Measurements from ENCODE around the gene PLEKHM2. TPM values are rescaled to one million over a fixed set of nuclear protein-coding genes. Genes with fewer than 3 reads are reported as not detected.

The PLEKHM2 gene
- polyA plus RNA-seq, 1 experiment: 24.4 TPM

DNA sequence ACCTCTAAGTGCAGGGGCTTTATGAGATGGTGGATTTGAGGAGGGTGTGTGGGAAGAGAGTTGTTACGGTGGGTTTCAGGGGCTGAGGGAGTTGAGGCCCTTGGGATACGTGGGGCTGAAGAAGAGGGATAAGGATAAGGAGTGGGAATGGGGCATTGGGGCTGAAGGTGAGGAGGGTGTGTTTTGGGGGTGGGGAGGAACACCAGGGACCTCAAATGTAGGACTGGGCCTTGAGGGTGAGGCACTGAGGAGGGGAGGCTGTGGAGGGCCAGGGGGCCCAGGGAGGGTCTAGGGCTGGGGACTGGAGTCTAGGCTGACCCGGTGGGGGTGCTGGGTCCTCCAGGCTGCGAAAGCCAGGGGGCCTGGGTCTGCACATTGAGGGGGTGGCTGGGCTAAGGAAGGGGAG is 1.2 kb upstream of the PLEKHM2 start:
- Histone ChIP-seq H3K9me3 (ENCODE audit: control insufficient read depth, insufficient read depth, low read length) (no peaks in the 10 kb centered on the region; the same call in 1 of the 2 replicates), H3K27me3 (ENCODE audit: control insufficient read depth, insufficient read depth, low read length) (no peaks in the 10 kb centered on the region), H3K27ac (ENCODE audit: low read depth, low read length) (no peak overlapping the region), H3K4me3 (ENCODE audit: low read depth, low read length) (no peak overlapping the region)
- TF ChIP-seq, protein P1, sequence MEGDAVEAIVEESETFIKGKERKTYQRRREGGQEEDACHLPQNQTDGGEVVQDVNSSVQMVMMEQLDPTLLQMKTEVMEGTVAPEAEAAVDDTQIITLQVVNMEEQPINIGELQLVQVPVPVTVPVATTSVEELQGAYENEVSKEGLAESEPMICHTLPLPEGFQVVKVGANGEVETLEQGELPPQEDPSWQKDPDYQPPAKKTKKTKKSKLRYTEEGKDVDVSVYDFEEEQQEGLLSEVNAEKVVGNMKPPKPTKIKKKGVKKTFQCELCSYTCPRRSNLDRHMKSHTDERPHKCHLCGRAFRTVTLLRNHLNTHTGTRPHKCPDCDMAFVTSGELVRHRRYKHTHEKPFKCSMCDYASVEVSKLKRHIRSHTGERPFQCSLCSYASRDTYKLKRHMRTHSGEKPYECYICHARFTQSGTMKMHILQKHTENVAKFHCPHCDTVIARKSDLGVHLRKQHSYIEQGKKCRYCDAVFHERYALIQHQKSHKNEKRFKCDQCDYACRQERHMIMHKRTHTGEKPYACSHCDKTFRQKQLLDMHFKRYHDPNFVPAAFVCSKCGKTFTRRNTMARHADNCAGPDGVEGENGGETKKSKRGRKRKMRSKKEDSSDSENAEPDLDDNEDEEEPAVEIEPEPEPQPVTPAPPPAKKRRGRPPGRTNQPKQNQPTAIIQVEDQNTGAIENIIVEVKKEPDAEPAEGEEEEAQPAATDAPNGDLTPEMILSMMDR (IDR thresholded peaks at IDR 0.05; ENCODE audit: low read depth, low read length): no peak
- ChIA-PET CTCF (no interaction called here), POLR2A (no interaction called here)
- no peak for DNase-seq (ENCODE audit: low read depth, low spot score)

DNA sequence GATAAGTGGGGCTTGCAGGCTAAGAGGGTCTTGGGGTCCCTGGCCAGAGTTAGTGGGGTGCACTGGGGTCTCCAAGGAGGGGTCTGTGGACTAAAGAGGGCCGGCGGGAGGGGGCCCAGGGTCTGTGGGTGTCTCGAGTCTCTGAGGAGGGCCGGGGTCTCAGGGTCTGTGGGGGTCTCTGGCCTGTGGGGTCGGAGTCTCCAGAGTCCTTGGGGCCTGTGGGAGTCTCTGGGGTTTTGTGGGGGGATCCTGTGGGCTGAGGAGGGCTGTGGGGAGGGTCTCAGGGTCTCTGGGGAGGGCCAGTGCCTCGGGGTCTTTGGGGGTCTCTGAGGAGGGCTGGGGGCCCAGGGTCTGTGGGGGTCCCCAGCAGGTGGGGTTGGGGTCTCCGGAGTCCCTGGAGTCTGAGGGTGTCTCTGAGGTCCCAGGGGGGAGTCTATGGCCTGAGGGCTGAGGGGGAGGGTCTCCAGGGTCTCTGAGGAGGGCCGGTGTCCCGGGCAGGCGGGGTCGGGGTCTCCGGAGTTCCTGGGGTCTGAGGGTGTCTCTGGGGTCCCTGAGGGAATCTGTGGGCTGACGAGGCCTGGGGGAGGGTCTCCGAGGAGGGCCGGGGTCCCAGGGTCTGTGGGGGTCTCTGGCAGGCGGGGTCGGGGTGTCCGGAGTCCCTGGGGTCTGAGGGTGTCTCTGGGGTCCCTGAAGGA is 628 bp upstream of the PLEKHM2 start:
- Histone ChIP-seq H3K9me3 (ENCODE audit: control insufficient read depth, insufficient read depth, low read length) (no peaks in the 10 kb centered on the region; the same call in 1 of the 2 replicates), H3K4me3 (ENCODE audit: low read depth, low read length) (peak overlapping the region; percentile 64), H3K27ac (ENCODE audit: low read depth, low read length) (peak overlapping the region; percentile 83), H3K27me3 (ENCODE audit: control insufficient read depth, insufficient read depth, low read length) (no peaks in the 10 kb centered on the region)
- ChIA-PET POLR2A (no interaction called here), CTCF (no interaction called here)
- TF ChIP-seq, protein P1 (IDR thresholded peaks at IDR 0.05; ENCODE audit: low read depth, low read length): no peak
- no peak for DNase-seq (ENCODE audit: low read depth, low spot score)

DNA sequence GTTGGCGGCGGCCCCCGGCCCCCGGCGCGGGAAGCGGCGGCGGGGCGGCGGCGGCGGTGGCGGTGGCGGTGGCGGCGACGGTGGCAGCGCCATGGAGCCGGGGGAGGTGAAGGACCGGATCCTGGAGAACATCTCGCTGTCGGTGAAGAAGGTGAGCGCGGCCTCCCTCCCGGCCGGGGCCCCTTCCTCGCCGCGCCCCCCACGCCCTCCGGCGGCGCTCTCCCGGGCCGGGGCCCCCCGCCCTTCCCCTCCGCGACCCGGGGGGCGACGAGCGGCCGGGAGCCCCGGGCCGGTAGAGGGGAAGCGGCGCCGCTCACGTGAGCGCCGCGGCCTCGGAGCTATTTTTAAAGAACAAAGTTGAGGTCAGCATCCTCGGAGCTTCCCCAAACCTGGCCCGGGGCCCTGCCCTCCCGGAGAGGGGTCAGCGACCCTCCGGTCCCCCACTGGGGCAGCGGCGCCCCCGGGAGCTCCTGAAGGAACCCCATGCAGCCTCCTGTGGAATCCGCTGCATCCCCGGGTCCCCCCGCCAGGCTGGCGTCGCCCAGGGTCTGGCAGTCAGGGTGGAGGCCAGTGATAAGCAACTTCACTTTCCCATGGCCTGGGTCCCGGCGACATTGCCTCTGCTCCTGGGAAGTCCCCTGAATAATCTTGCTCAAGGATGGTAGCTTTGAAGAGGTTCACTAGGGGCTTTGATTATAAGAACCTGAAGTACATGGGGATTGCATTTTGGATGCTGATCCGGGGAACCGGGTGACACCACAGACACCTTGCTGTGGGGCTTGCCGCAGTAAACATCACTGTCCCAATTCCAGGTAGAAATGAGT is 560 bp downstream of the PLEKHM2 start:
- ChIA-PET POLR2A (no interaction called here), CTCF (no interaction called here)
- no peaks in the 10 kb centered on the region for H3K27me3 ChIP-seq (ENCODE audit: control insufficient read depth, insufficient read depth, low read length)
- no peak for DNase-seq (ENCODE audit: low read depth, low spot score)
- no peaks in the 10 kb centered on the region; the same call in 1 of the 2 replicates for H3K9me3 ChIP-seq (ENCODE audit: control insufficient read depth, insufficient read depth, low read length)
- peak overlapping the region; percentile 31 for H3K27ac ChIP-seq (ENCODE audit: low read depth, low read length)
- H3K4me3 ChIP-seq (ENCODE audit: low read depth, low read length): peak overlapping the region; percentile 64
- TF ChIP-seq, protein P1 (IDR thresholded peaks at IDR 0.05; ENCODE audit: low read depth, low read length): 0 out of 2 replicates have a peak, but pooled peaks have one; percentile 14

DNA sequence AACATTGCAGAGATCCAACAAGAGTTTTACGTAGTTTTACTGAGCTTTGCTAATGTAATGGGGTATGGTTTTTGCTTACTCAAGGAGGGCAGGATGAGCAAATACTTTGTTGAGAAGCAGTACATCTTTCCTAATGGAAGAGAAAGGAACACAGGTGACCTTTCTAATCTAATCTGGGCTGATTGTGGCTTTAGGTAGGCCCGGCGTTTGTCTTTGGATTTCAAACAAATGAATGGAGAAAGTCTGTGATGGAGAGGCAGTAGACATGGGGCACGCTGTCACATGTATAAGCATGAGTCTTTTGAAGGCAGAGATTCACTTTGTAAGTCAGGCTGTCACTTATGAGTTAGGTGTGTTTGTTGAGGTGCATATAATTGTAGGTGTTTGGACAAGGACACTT is 1.7 kb downstream of the PLEKHM2 start:
- no peak for DNase-seq (ENCODE audit: low read depth, low spot score)
- Histone ChIP-seq H3K9me3 (ENCODE audit: control insufficient read depth, insufficient read depth, low read length) (no peaks in the 10 kb centered on the region; the same call in 1 of the 2 replicates), H3K4me3 (ENCODE audit: low read depth, low read length) (peak overlapping the region; percentile 64), H3K27me3 (ENCODE audit: control insufficient read depth, insufficient read depth, low read length) (no peaks in the 10 kb centered on the region), H3K27ac (ENCODE audit: low read depth, low read length) (no peak overlapping the region)
- ChIA-PET POLR2A (interaction anchor here (0.6 to 0.7 kb wide), 3 partner anchors 10 to 87 kb away, joined by 3 to 8 read pairs (median 7); no protein-coding TSS in a partner anchor), CTCF (interaction anchor here (0.6 to 0.9 kb wide), 2 partner anchors 9 to 12 kb away, joined by 4 to 7 read pairs; no protein-coding TSS in a partner anchor)
- TF ChIP-seq, protein P1 (IDR thresholded peaks at IDR 0.05; ENCODE audit: low read depth, low read length): no peak

DNA sequence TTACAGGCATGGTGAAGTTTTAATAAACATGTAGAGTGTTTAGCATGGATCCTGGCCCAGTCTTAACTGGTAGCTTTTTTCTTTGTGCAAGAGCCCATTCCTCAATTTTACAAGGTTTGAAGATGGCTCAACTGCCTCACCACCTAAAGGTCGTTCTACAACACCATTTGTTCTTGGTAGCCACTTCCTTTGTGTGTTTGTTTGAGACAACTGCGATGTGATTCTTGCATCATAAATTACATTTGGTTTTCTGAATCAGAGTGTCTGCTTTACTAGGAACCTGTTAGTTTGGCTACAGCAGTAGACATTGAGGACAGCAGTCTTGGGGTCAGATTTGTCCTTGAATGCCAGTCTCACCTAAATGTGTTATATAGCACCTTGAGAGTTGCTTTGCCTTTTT is 3.3 kb downstream of the PLEKHM2 start:
- CTCF ChIA-PET: no interaction called here
- POLR2A ChIA-PET: no interaction called here
- TF ChIP-seq, protein P1 (IDR thresholded peaks at IDR 0.05; ENCODE audit: low read depth, low read length): no peak
- no peak overlapping the region for H3K4me3 ChIP-seq (ENCODE audit: low read depth, low read length)
- no peak overlapping the region for H3K27ac ChIP-seq (ENCODE audit: low read depth, low read length)
- no peak for DNase-seq (ENCODE audit: low read depth, low spot score)
- no peaks in the 10 kb centered on the region for H3K27me3 ChIP-seq (ENCODE audit: control insufficient read depth, insufficient read depth, low read length)
- no peaks in the 10 kb centered on the region; the same call in 1 of the 2 replicates for H3K9me3 ChIP-seq (ENCODE audit: control insufficient read depth, insufficient read depth, low read length)
